Lower leg skin (tissue), 4 donors: ENCODE results near the gene KCNK7. TPM values are rescaled to one million over a fixed set of nuclear protein-coding genes. Genes with fewer than 3 reads are reported as not detected.

Source experiments
- DNase-seq, 2 donors: peaks; one replicate each; pipeline ENCODE4 v3.0.0-alpha.2; 2019; ENCODE audit warnings: low spot score in 2 of 2
- H3K4me3 ChIP-seq: fragments of 200-600 bp; sonication (generic); 2 replicates; pipeline ENCODE4 v1.5.1; 2017; ENCODE audit warnings: mild to moderate bottlenecking, low read depth; ENCODE audit not compliant: poor library complexity, severe bottlenecking
- CTCF ChIP-seq, 3 donors: fragments of 450-650 bp; IDR thresholded peaks; one replicate each; pipeline ENCODE4 v1.5.1; 2016; ENCODE audit warnings: antibody characterized with exemption in 3 of 3, mild to moderate bottlenecking in 3 of 3, moderate library complexity in 2 of 3
- POLR2A ChIP-seq, 2 donors: fragments of 450-650 bp; IDR thresholded peaks; one replicate each; pipeline ENCODE4 v1.6.1; 2016 to 2017; ENCODE audit warnings: antibody characterized with exemption in 2 of 2, mild to moderate bottlenecking in 1 of 2, moderate library complexity in 1 of 2
- WGBS, 2 donors: methylation state at CpG; one replicate each; pipeline ENCODE4 v1.1.5; 2018; 5-methylcytosine and 5-hydroxymethylcytosine counted together
- intact Hi-C: fragments of 100-400 bp; cut with DNase I; formaldehyde crosslinking; loops from one replicate; pipeline ENCODE4 v1.15.0; 2023; ENCODE audit warnings: low total_unique reads
- total RNA-seq, 4 donors: library from RNA; depleted of rRNA; stranded (reverse); fragments of >200 nt; gene quantifications; one replicate each; pipeline ENCODE4 v1.1.0, GENCODE V29; 2016

KCNK7 gene
- total RNA-seq, 4 donors from 2014 or later = 168 to 197 (median 184) TPM

GRCh38 chr11:65590240-65590738 is 5.3 kb downstream of the KCNK7 start:
- intact Hi-C loops = no loop called here
- TF ChIP-seq CTCF (IDR thresholded peaks at IDR 0.05) (no peak), POLR2A (IDR thresholded peaks at IDR 0.05) (no peak)
- WGBS, 2 donors = 55 to 59% methylated on average over 8 of the region's 8 CpGs
- DNase-seq = no peak
- H3K4me3 ChIP-seq = no peak overlapping the region

GRCh38 chr11:65589444-65590239 is 6.0 kb downstream of the KCNK7 start:
- WGBS, 2 donors = 63 to 69% methylated on average over 9 of the region's 9 CpGs
- intact Hi-C loops = no loop called here
- no peak for DNase-seq

GRCh38 chr11:65588199-65589054 is 7.2 kb downstream of the KCNK7 start:
- no peak for DNase-seq
- 43 to 46% methylated on average over 13 of the region's 13 CpGs for WGBS, 2 donors
- intact Hi-C loops = no loop called here
- no peak for TF ChIP-seq POLR2A (IDR thresholded peaks at IDR 0.05)
- TF ChIP-seq CTCF (IDR thresholded peaks at IDR 0.05) = no peak
- H3K4me3 ChIP-seq = no peak overlapping the region

More at GRCh38 chr11:65589444-65590239, 6.0 kb downstream of the KCNK7 start:
- no peak overlapping the region for H3K4me3 ChIP-seq
- no peak for TF ChIP-seq CTCF (IDR thresholded peaks at IDR 0.05)
- TF ChIP-seq POLR2A (IDR thresholded peaks at IDR 0.05) = no peak

- TF ChIP-seq POLR2A (IDR thresholded peaks at IDR 0.05) (no peak), CTCF (IDR thresholded peaks at IDR 0.05) (no peak)
- no peak for DNase-seq
- 60 to 62% methylated on average over 2 of the region's 2 CpGs for WGBS, 2 donors
- no peak overlapping the region for H3K4me3 ChIP-seq
- intact Hi-C loops = no loop called here
These were observed 8.9 kb downstream of the KCNK7 start for GRCh38 chr11:65586676-65587075.

- intact Hi-C loops = no loop called here
- WGBS, 2 donors = 84 to 86% methylated on average over 4 of the region's 4 CpGs
- DNase-seq = no peak
- TF ChIP-seq CTCF (IDR thresholded peaks at IDR 0.05) = no peak
- no peak for TF ChIP-seq POLR2A (IDR thresholded peaks at IDR 0.05)
- no peak overlapping the region for H3K4me3 ChIP-seq
These were observed 9.4 kb downstream of the KCNK7 start for GRCh38 chr11:65586247-65586630.
